Large intestine (tissue), 3 donors: Measurements from ENCODE around the gene TBC1D24. TPM values are rescaled to one million over a fixed set of nuclear protein-coding genes. Genes with fewer than 3 reads are reported as not detected.
A peak's percentile ranks its signal among the peaks of the same experiment; 100 is the strongest.

ENCODE experiments used
- DNase-seq, 2 donors: peaks; one replicate each; pipeline versions ENCODE4 v3.0.0 to v3.0.0-alpha.2; 2013
- H3K27ac ChIP-seq: one replicate; pipeline ENCODE4 v1.5.1; 2013; ENCODE audit warnings: low read length
- H3K27me3 ChIP-seq: 2 replicates; pipeline ENCODE4 v1.6.1; 2013; ENCODE audit warnings: low read length; ENCODE audit not compliant: control insufficient read depth, insufficient read depth
- H3K36me3 ChIP-seq: 2 replicates; pipeline ENCODE4 v1.6.1; 2013; ENCODE audit warnings: low read length; ENCODE audit not compliant: control insufficient read depth, insufficient read depth
- H3K4me1 ChIP-seq: one replicate; pipeline ENCODE4 v1.6.1; 2013; ENCODE audit warnings: low read length; ENCODE audit not compliant: control insufficient read depth, insufficient read depth
- H3K4me3 ChIP-seq: one replicate; pipeline ENCODE4 v1.5.1; 2013; ENCODE audit warnings: low read length
- H3K9me3 ChIP-seq: one replicate; pipeline ENCODE4 v1.6.1; 2013; ENCODE audit warnings: mild to moderate bottlenecking, low read depth, low read length, moderate library complexity; ENCODE audit not compliant: control insufficient read depth
- WGBS: methylation state at CpG from one replicate; pipeline ENCODE4 v1.1.5; 2013; ENCODE audit warnings: low lambda C conversion rate; ENCODE audit not compliant: insufficient coverage; 5-methylcytosine and 5-hydroxymethylcytosine counted together
- polyA plus RNA-seq: library from polyadenylated mRNA; unstranded; fragments of 120-200 nt; gene quantifications from one replicate; pipeline ENCODE4 v1.2.1, GENCODE V29; 2013

TBC1D24 gene
- polyA plus RNA-seq, 1 donor: 15.1 TPM

- Histone ChIP-seq H3K27ac (peak overlapping the region; percentile 74), H3K9me3 (no peaks in the 10 kb centered on the region), H3K36me3 (peaks cover 10% of the 10 kb centered on the region), H3K27me3 (no peaks in the 10 kb centered on the region), H3K4me3 (peak overlapping the region; percentile 40), H3K4me1 (peaks cover 46% of the 10 kb centered on the region)
- WGBS: no CpG with 5 or more reads among the region's 15 CpGs
- peak in 1 of 2 donors; percentile 59 for DNase-seq
These were observed 37.9 kb downstream of the TBC1D24 start for GRCh38 chr16:2512735-2513404.

GRCh38 chr16:2513405-2514332, 38.7 kb downstream of the TBC1D24 start, which contains the start of gene ATP6V0C:
Gene ATP6V0C, plus strand, starts transcription at chr16:2513952. Its CDS starts 152 bp downstream, at chr16:2514104.
- H3K4me3 ChIP-seq: peak within 1 kb of the TSS; percentile 82
- peaks cover 54% of the 10 kb centered on the region for H3K4me1 ChIP-seq
- peaks cover 13% of the 10 kb centered on the region for H3K36me3 ChIP-seq
- no CpG with 5 or more reads among the region's 122 CpGs for WGBS
- H3K27ac ChIP-seq: peak within 1 kb of the TSS; percentile 90
- H3K9me3 ChIP-seq: no peaks in the 10 kb centered on the region
- peak; percentile 94 to 97 for DNase-seq
- no peaks in the 10 kb centered on the region for H3K27me3 ChIP-seq

GRCh38 chr16:2514333-2515179, 39.6 kb downstream of the TBC1D24 start:
- Histone ChIP-seq H3K4me3 (peak overlapping the region; percentile 82), H3K27ac (peak overlapping the region; percentile 90), H3K4me1 (peaks cover 62% of the 10 kb centered on the region), H3K9me3 (peaks cover 6% of the 10 kb centered on the region), H3K36me3 (peaks cover 22% of the 10 kb centered on the region), H3K27me3 (no peaks in the 10 kb centered on the region)
- peak in 1 of 2 donors; percentile 45 for DNase-seq
- WGBS: no CpG with 5 or more reads among the region's 63 CpGs

- WGBS: no CpG with 5 or more reads among the region's 14 CpGs
- peak in 1 of 2 donors; percentile 59 for DNase-seq
- H3K27ac ChIP-seq: peak overlapping the region; percentile 84
- H3K4me3 ChIP-seq: peak overlapping the region; percentile 82
- H3K36me3 ChIP-seq: peaks cover 23% of the 10 kb centered on the region
- H3K4me1 ChIP-seq: peaks cover 63% of the 10 kb centered on the region
- peaks cover 6% of the 10 kb centered on the region for H3K9me3 ChIP-seq
- no peaks in the 10 kb centered on the region for H3K27me3 ChIP-seq
These were observed 40.4 kb downstream of the TBC1D24 start for GRCh38 chr16:2515180-2515851.

GRCh38 chr16:2516391-2517240, 41.7 kb downstream of the TBC1D24 start:
- no peaks in the 10 kb centered on the region for H3K27me3 ChIP-seq
- H3K4me3 ChIP-seq: peak overlapping the region; percentile 82
- H3K4me1 ChIP-seq: peaks cover 63% of the 10 kb centered on the region
- 83% methylated on average over 4 of the region's 11 CpGs for WGBS
- peaks cover 6% of the 10 kb centered on the region for H3K9me3 ChIP-seq
- peak; percentile 64 to 73 for DNase-seq
- peaks cover 23% of the 10 kb centered on the region for H3K36me3 ChIP-seq
- peak overlapping the region; percentile 54 for H3K27ac ChIP-seq

- Histone ChIP-seq H3K27ac (no peak overlapping the region), H3K4me1 (peaks cover 56% of the 10 kb centered on the region)
These were observed 43.2 kb downstream of the TBC1D24 start for GRCh38 chr16:2517954-2518605.

GRCh38 chr16:2518823-2519710, 44.1 kb downstream of the TBC1D24 start:
- H3K4me1 ChIP-seq: peaks cover 61% of the 10 kb centered on the region
- no peak overlapping the region for H3K4me3 ChIP-seq

More at GRCh38 chr16:2517954-2518605, 43.2 kb downstream of the TBC1D24 start:
- H3K36me3 ChIP-seq: peaks cover 29% of the 10 kb centered on the region
- DNase-seq: no peak
- H3K27me3 ChIP-seq: no peaks in the 10 kb centered on the region
- WGBS: no CpG with 5 or more reads among the region's 12 CpGs
- H3K4me3 ChIP-seq: no peak overlapping the region
- H3K9me3 ChIP-seq: peaks cover 6% of the 10 kb centered on the region

GRCh38 chr16:2519711-2520080, 44.8 kb downstream of the TBC1D24 start:
- WGBS: no CpG with 5 or more reads among the region's 22 CpGs
- peaks cover 34% of the 10 kb centered on the region for H3K36me3 ChIP-seq
- H3K4me3 ChIP-seq: peak overlapping the region; percentile 16
- peak overlapping the region; percentile 57 for H3K27ac ChIP-seq
- no peak for DNase-seq
- peaks cover 65% of the 10 kb centered on the region for H3K4me1 ChIP-seq
- H3K27me3 ChIP-seq: no peaks in the 10 kb centered on the region
- peaks cover 6% of the 10 kb centered on the region for H3K9me3 ChIP-seq

More at GRCh38 chr16:2518823-2519710, 44.1 kb downstream of the TBC1D24 start:
- peaks cover 34% of the 10 kb centered on the region for H3K36me3 ChIP-seq
- peaks cover 6% of the 10 kb centered on the region for H3K9me3 ChIP-seq
- no CpG with 5 or more reads among the region's 39 CpGs for WGBS
- no peak for DNase-seq
- H3K27ac ChIP-seq: peak overlapping the region; percentile 57
- no peaks in the 10 kb centered on the region for H3K27me3 ChIP-seq
